PC-3 (cell line): Measurements from ENCODE around the gene SIRT2. TPM values are rescaled to one million over a fixed set of nuclear protein-coding genes. Genes with fewer than 3 reads are reported as not detected.
"Not testable (repeated sequence)": the region's sequence is repeated elsewhere in the genome, so short reads cannot be mapped to it uniquely, and the experiment has no call there.

Experiments used
- ATAC-seq: fragments of 200-7000 bp; cut with Tn5 transposase; 2 replicates; pipeline ENCODE4 v1.9.1; 2020; ENCODE audit warnings: mild to moderate bottlenecking, moderate library complexity
- BruUV-seq: library from RNA; stranded (reverse); fragments of 400-500 nt; replicated peaks from 2 replicates; lab custom pipeline; 2021; lab: Mats Ljungman, UMichigan
- CTCF ChIA-PET: fragments of 300-600 bp; sonication (Branson Sonifier 250); formaldehyde crosslinking; loops from one replicate; lab custom pipeline; 2022; ENCODE audit warnings: antibody characterized with exemption; lab: Charles Lee
- POLR2A ChIA-PET: fragments of 300-600 bp; sonication (Branson Sonifier 250); formaldehyde crosslinking; loops from one replicate; lab custom pipeline; 2022; ENCODE audit warnings: antibody characterized with exemption; ENCODE audit not compliant: unreplicated experiment; lab: Charles Lee
- DNase-seq: peaks from one replicate; pipeline ENCODE4 v3.0.0-alpha.2; 2015
- H2AFZ ChIP-seq: fragments of 300-600 bp; sonication (generic); 2 replicates; pipeline ENCODE4 v1.6.0; 2016; ENCODE audit warnings: antibody characterized with exemption, low read length
- H3F3A ChIP-seq: fragments of 300-600 bp; sonication (generic); one replicate; pipeline ENCODE4 v1.6.0; 2017; ENCODE audit warnings: antibody characterized with exemption, low read length, control low read depth, mild to moderate bottlenecking; ENCODE audit not compliant: unreplicated experiment
- H3K27ac ChIP-seq: fragments of 300-600 bp; sonication (generic); 2 replicates; pipeline ENCODE4 v1.5.1; 2016; ENCODE audit warnings: mild to moderate bottlenecking, low read length
- H3K27me3 ChIP-seq: fragments of 300-600 bp; sonication (generic); 2 replicates; pipeline ENCODE4 v1.6.1; 2016; ENCODE audit warnings: low read length, mixed read lengths
- H3K36me3 ChIP-seq: fragments of 300-600 bp; sonication (generic); 2 replicates; pipeline ENCODE4 v1.6.1; 2016; ENCODE audit warnings: low read depth, mixed run types, low read length, mixed read lengths
- H3K4me1 ChIP-seq: fragments of 300-600 bp; sonication (generic); 2 replicates; pipeline ENCODE4 v1.5.1; 2016; ENCODE audit warnings: low read length; ENCODE audit not compliant: insufficient read depth
- H3K4me2 ChIP-seq: fragments of 300-600 bp; sonication (generic); 2 replicates; pipeline ENCODE4 v1.6.0; 2016; ENCODE audit warnings: low read length
- H3K4me3 ChIP-seq: fragments of 300-600 bp; sonication (generic); 2 replicates; pipeline ENCODE4 v1.5.1; 2016; ENCODE audit warnings: mild to moderate bottlenecking, low read length, mixed read lengths
- H3K79me2 ChIP-seq: fragments of 300-600 bp; sonication (generic); 2 replicates; pipeline ENCODE4 v1.6.1; 2017; ENCODE audit warnings: low read length, mixed read lengths
- H3K9ac ChIP-seq: fragments of 300-600 bp; sonication (generic); 2 replicates; pipeline ENCODE4 v1.6.0; 2016; ENCODE audit warnings: mild to moderate bottlenecking, low read length
- H3K9me2 ChIP-seq: fragments of 300-600 bp; sonication (generic); replicated peaks from 2 replicates; pipeline ENCODE4 v1.6.1; 2016; ENCODE audit warnings: mixed run types, low read length, mixed read lengths
- H3K9me3 ChIP-seq: fragments of 300-600 bp; sonication (generic); 2 replicates; pipeline ENCODE4 v1.6.1; 2016; ENCODE audit warnings: low read length, mixed read lengths
- H4K20me1 ChIP-seq: fragments of 300-600 bp; sonication (generic); 2 replicates; pipeline ENCODE4 v1.6.1; 2016; ENCODE audit warnings: low read length, mixed read lengths
- CTCF ChIP-seq: fragments of 300-600 bp; sonication (generic); conservative IDR thresholded peaks from 2 replicates; pipeline ENCODE4 v1.5.1; 2017; ENCODE audit warnings: antibody characterized with exemption, low read depth, mild to moderate bottlenecking, low read length
- EZH2 ChIP-seq: fragments of 300-600 bp; sonication (generic); IDR thresholded peaks from one replicate; pipeline ENCODE4 v1.6.1; 2017; ENCODE audit warnings: antibody characterized with exemption, mild to moderate bottlenecking, low read length; ENCODE audit not compliant: unreplicated experiment
- EZH2phosphoT487 ChIP-seq: fragments of 300-600 bp; sonication (generic); IDR thresholded peaks from 2 replicates; pipeline ENCODE4 v1.6.1; 2018; ENCODE audit warnings: mild to moderate bottlenecking, antibody characterized with exemption, low read length, borderline replicate concordance
- intact Hi-C: fragments of 100-400 bp; cut with micrococcal nuclease; formaldehyde crosslinking; loops from 2 replicates; pipeline ENCODE4 v1.9.0; 2023
- total RNA-seq: library from RNA; depleted of rRNA; stranded (reverse); fragments of >200 nt; gene quantifications from 2 replicates; pipeline ENCODE4 v1.2.3, GENCODE V29; 2014

The SIRT2 gene
- total RNA-seq, 1 experiment from 2014 or later: 37.9 TPM

GRCh38 chr19:38875656-38876395 lies 23.6 kb downstream of the SIRT2 start:
- ATAC-seq (no peak), DNase-seq (no peak)
- Histone ChIP-seq H3K9me2 (no peaks in the 10 kb centered on the region), H3K9ac (no peak overlapping the region), H3K27me3 (no peaks in the 10 kb centered on the region), H3K79me2 (no peaks in the 10 kb centered on the region), H3K4me2 (no peak overlapping the region), H4K20me1 (no peaks in the 10 kb centered on the region), H3K36me3 (no peaks in the 10 kb centered on the region), H2AFZ (no peak overlapping the region), H3K4me1 (no peaks in the 10 kb centered on the region), H3K4me3 (no peak overlapping the region), H3F3A (no peaks in the 10 kb centered on the region), H3K9me3 (no peaks in the 10 kb centered on the region), H3K27ac (no peak overlapping the region)
- no TSS peak for BruUV-seq
- ChIA-PET CTCF (no interaction called here), POLR2A (no interaction called here)
- no peak for TF ChIP-seq EZH2
- no peak for TF ChIP-seq CTCF
- no peak for TF ChIP-seq EZH2phosphoT487
- intact Hi-C loops: no loop called here

GRCh38 chr19:38873400-38873799 lies 26.0 kb downstream of the SIRT2 start:
- ATAC-seq, CTCF ChIA-PET: not testable (repeated sequence)

GRCh38 chr19:38870612-38871011 lies 28.8 kb downstream of the SIRT2 start:
- no peak for TF ChIP-seq EZH2
- TF ChIP-seq CTCF: no peak
- TF ChIP-seq EZH2phosphoT487: no peak
- ChIA-PET CTCF (no interaction called here), POLR2A (no interaction called here)
- Histone ChIP-seq H3K9me3 (no peaks in the 10 kb centered on the region), H3K4me2 (no peak overlapping the region), H3K9me2 (no peaks in the 10 kb centered on the region), H3K27me3 (no peaks in the 10 kb centered on the region), H3K4me3 (no peak overlapping the region), H3K27ac (no peak overlapping the region), H3K4me1 (no peaks in the 10 kb centered on the region), H3K79me2 (no peaks in the 10 kb centered on the region), H3F3A (no peaks in the 10 kb centered on the region), H2AFZ (no peak overlapping the region), H4K20me1 (no peaks in the 10 kb centered on the region), H3K36me3 (no peaks in the 10 kb centered on the region), H3K9ac (no peak overlapping the region)
- DNase-seq (no peak), ATAC-seq (no peak)
- BruUV-seq: no TSS peak
- intact Hi-C loops: no loop called here

More at GRCh38 chr19:38873400-38873799, 26.0 kb downstream of the SIRT2 start:
- H3K9me3 ChIP-seq, H3K4me1 ChIP-seq, BruUV-seq, H3K4me2 ChIP-seq, H4K20me1 ChIP-seq, H3K27ac ChIP-seq, H3K9me2 ChIP-seq, H2AFZ ChIP-seq, H3F3A ChIP-seq, H3K4me3 ChIP-seq, POLR2A ChIA-PET, H3K9ac ChIP-seq, H3K79me2 ChIP-seq, H3K36me3 ChIP-seq, H3K27me3 ChIP-seq, intact Hi-C loops, DNase-seq: not testable (repeated sequence)
